ENCODE results near the gene CASK. TPM values are rescaled to one million over a fixed set of nuclear protein-coding genes. Genes with fewer than 3 reads are reported as not detected.
A peak's percentile ranks its signal among the peaks of the same experiment; 100 is the strongest.

Gene CASK
- total RNA-seq, 2 experiments from 2014 or later = 39.9 to 44.6 TPM

DNA sequence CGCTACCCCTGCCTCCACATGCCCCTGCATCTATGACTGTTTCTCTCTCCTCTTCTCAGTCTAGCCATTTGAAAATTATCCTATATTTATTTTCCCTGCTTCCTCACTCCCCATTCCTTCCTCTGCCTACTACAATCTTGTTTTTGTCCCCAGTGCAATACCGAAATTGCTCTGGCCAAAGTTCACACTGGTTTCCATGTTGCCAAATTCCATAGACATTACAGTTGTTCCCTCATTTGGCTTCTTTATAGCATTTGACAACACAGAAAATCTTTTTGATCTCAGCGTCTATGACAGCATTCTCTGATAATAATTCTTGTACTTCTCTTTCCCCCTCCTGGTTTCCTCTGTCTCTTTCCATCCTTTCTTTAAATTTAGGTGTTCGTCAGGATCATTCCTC, 100.0 kb downstream of the CASK start:
- peaks cover 44% of the 10 kb centered on the region for H3K36me3 Mint-ChIP-seq (ENCODE audit: low read depth)
- ChIA-PET POLR2A (no interaction called here), CTCF (no interaction called here)
- intact Hi-C loops (cut with DNase I, micrococcal nuclease) = no loop called here
- peaks cover 4% of the 10 kb centered on the region for H3K9me3 Mint-ChIP-seq
- H3K27me3 ChIP-seq (ENCODE audit: control insufficient read depth in 1 of 2, insufficient read depth in 2 of 2, low read length in 2 of 2) = no peaks in the 10 kb centered on the region
- H3K4me3 ChIP-seq (ENCODE audit: low read length) = no peak overlapping the region
- ATAC-seq (ENCODE audit: poor library complexity) = no peak
- no peaks in the 10 kb centered on the region for H3K36me3 ChIP-seq (ENCODE audit: insufficient read depth, low read length)
- no peaks in the 10 kb centered on the region for H3K4me1 ChIP-seq (ENCODE audit: insufficient read depth, low read length)
- DNase-seq = no peak
- H3K9me3 ChIP-seq (ENCODE audit: control insufficient read depth in 1 of 2, insufficient read depth in 1 of 2, low read length in 2 of 2) = peaks cover 0 to 9% of the 10 kb centered on the region in 2 experiments
- no peak overlapping the region for H3K4me3 Mint-ChIP-seq
- TF ChIP-seq, protein P1, sequence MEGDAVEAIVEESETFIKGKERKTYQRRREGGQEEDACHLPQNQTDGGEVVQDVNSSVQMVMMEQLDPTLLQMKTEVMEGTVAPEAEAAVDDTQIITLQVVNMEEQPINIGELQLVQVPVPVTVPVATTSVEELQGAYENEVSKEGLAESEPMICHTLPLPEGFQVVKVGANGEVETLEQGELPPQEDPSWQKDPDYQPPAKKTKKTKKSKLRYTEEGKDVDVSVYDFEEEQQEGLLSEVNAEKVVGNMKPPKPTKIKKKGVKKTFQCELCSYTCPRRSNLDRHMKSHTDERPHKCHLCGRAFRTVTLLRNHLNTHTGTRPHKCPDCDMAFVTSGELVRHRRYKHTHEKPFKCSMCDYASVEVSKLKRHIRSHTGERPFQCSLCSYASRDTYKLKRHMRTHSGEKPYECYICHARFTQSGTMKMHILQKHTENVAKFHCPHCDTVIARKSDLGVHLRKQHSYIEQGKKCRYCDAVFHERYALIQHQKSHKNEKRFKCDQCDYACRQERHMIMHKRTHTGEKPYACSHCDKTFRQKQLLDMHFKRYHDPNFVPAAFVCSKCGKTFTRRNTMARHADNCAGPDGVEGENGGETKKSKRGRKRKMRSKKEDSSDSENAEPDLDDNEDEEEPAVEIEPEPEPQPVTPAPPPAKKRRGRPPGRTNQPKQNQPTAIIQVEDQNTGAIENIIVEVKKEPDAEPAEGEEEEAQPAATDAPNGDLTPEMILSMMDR (IDR thresholded peaks at IDR 0.05) = no peak
- H3K27ac Mint-ChIP-seq = peak overlapping the region; percentile 43
- H3K4me1 Mint-ChIP-seq (ENCODE audit: low read depth) = peaks cover 17% of the 10 kb centered on the region
- no peaks in the 10 kb centered on the region for H3K27me3 Mint-ChIP-seq
- H3K27ac ChIP-seq (ENCODE audit: low read depth in 1 of 2, low read length in 2 of 2) = no peak overlapping the region

DNA sequence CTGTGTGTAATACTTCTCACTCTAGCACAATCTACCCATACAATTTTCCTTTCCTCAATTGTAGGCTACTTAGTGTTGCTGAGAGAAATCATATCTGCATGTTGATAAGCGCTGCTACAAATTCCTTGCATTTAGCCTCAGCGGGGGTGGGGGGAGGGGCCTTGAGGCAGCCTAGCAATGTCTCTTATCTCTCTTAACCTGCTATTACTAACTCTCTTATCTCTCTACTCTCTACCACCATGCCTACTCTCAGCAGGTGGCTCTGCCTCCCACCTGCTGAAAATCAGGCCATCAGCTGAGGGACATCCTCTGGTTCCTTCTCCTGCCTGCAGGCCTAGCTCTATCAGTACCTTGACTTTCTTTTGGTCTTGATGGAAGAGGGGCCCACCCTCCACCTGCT, 100.5 kb downstream of the CASK start:
- H3K4me3 ChIP-seq (ENCODE audit: low read length) = no peak overlapping the region
- ATAC-seq (ENCODE audit: poor library complexity) (no peak), DNase-seq (no peak)
- H3K9me3 ChIP-seq (ENCODE audit: control insufficient read depth in 1 of 2, insufficient read depth in 1 of 2, low read length in 2 of 2) = peaks cover 0 to 9% of the 10 kb centered on the region in 2 experiments
- TF ChIP-seq, protein P1 (IDR thresholded peaks at IDR 0.05) = no peak
- no peak overlapping the region for H3K27ac ChIP-seq (ENCODE audit: low read depth in 1 of 2, low read length in 2 of 2)
- Mint-ChIP-seq H3K9me3 (peaks cover 4% of the 10 kb centered on the region), H3K4me3 (no peak overlapping the region), H3K27ac (peak overlapping the region; percentile 43), H3K27me3 (no peaks in the 10 kb centered on the region), H3K36me3 (ENCODE audit: low read depth) (peaks cover 44% of the 10 kb centered on the region), H3K4me1 (ENCODE audit: low read depth) (peaks cover 14% of the 10 kb centered on the region)
- ChIA-PET CTCF (no interaction called here), POLR2A (interaction anchor here (0.6 kb wide), 1 partner anchor 51 kb away, joined by 3 read pairs; no protein-coding TSS in a partner anchor)
- intact Hi-C loops (cut with DNase I, micrococcal nuclease) = no loop called here
- no peaks in the 10 kb centered on the region for H3K27me3 ChIP-seq (ENCODE audit: control insufficient read depth in 1 of 2, insufficient read depth in 2 of 2, low read length in 2 of 2)
- H3K36me3 ChIP-seq (ENCODE audit: insufficient read depth, low read length) = no peaks in the 10 kb centered on the region
- no peaks in the 10 kb centered on the region for H3K4me1 ChIP-seq (ENCODE audit: insufficient read depth, low read length)

DNA sequence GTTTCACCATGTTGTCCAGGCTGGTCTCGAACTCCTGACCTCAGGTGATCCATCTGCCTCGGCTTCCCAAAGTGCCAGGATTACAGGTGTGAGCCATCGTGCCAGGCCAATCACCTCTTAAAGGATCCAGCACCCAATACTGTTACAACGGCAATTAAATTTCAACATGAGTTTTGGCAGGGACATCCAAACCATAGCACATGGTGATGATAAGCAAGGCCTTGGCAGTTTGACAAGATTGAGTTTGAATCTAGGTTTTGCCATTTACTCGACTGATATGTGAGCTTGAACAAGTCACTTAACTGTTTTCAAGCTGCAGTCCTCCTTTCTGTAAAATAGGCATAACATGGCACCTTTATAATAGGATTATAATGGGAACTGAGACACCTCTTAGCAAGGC, 115.3 kb downstream of the CASK start:
- H3K4me1 ChIP-seq (ENCODE audit: insufficient read depth, low read length) = no peaks in the 10 kb centered on the region
- Mint-ChIP-seq H3K4me1 (ENCODE audit: low read depth) (peaks cover 22% of the 10 kb centered on the region), H3K27me3 (no peaks in the 10 kb centered on the region), H3K27ac (no peak overlapping the region), H3K4me3 (no peak overlapping the region), H3K9me3 (no peaks in the 10 kb centered on the region), H3K36me3 (ENCODE audit: low read depth) (peaks cover 20% of the 10 kb centered on the region)
- intact Hi-C loops (cut with DNase I, micrococcal nuclease) = no loop called here
- H3K27ac ChIP-seq (ENCODE audit: low read depth in 1 of 2, low read length in 2 of 2) = no peak overlapping the region
- no peak overlapping the region for H3K4me3 ChIP-seq (ENCODE audit: low read length)
- no peak for ATAC-seq (ENCODE audit: poor library complexity)
- CTCF ChIA-PET = no interaction called here
- no peaks in the 10 kb centered on the region for H3K27me3 ChIP-seq (ENCODE audit: control insufficient read depth in 1 of 2, insufficient read depth in 2 of 2, low read length in 2 of 2)
- H3K36me3 ChIP-seq (ENCODE audit: insufficient read depth, low read length) = no peaks in the 10 kb centered on the region
- POLR2A ChIA-PET = no interaction called here
- no peak for DNase-seq
- peaks cover 0 to 16% of the 10 kb centered on the region in 2 experiments for H3K9me3 ChIP-seq (ENCODE audit: control insufficient read depth in 1 of 2, insufficient read depth in 1 of 2, low read length in 2 of 2)
- TF ChIP-seq, protein P1 (IDR thresholded peaks at IDR 0.05) = no peak
